ENCODE data around the gene DNAH12. TPM values are rescaled to one million over a fixed set of nuclear protein-coding genes. Genes with fewer than 3 reads are reported as not detected.

Gene DNAH12
- total RNA-seq, 1 experiment from 2014 or later: not detected

DNA sequence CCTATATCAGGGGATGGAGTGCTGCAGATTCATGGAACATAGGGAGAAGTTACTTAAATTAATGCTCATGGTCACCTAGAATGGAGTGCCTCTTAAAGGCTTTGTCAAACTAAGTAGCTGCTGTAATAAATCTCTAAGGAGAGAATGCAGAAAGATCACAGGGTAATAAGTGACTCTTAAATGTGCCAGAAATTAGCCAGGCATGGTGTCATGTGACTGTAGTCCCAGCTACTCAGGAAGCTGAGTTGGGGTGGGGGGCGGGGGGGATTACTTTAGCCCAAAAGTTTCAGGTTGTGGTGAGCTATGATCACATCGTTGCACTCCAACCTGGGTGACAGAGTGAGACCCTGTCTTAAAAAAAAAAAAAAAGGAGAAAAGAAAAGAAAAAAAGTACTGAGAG is 160.7 kb downstream of the DNAH12 start (continued):
- no peak for TF ChIP-seq ESRRA (CRISPR knock-in tag; IDR thresholded peaks at IDR 0.05; ENCODE audit: borderline replicate concordance)

DNA sequence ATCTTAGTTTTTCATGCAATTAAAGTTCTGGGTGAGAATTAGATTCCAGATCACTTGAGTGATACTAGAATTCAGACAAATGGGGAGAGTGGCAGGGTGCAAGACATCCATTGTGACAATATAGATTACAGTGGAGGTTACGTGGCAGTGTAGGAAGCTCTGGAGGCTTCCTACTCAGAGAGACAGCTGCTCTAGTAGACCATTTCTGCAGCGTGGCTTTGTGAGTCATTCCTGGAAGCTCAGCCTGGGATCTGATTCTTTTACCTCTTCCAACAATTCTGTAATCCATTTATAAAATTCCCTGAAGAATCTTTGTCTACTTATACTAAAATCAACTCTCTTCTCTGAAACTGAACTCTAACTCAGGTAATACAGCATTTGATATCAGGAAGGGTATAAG is 161.2 kb downstream of the DNAH12 start:
- Mint-ChIP-seq H3K9me3 (no peaks in the 10 kb centered on the region), H3K36me3 (no peaks in the 10 kb centered on the region), H3K27ac (no peak overlapping the region), H3K4me1 (peaks cover 12% of the 10 kb centered on the region), H3K27me3 (ENCODE audit: low read depth) (no peaks in the 10 kb centered on the region; the same call in 1 of the 2 replicates), H3K4me3 (no peak overlapping the region)
- TF ChIP-seq ZNF425 (CRISPR knock-in tag; conservative IDR thresholded peaks at IDR 0.05) (no peak), SOX15 (CRISPR knock-in tag; IDR thresholded peaks at IDR 0.05) (no peak), ZNF532 (CRISPR knock-in tag; IDR thresholded peaks at IDR 0.05; ENCODE audit: borderline replicate concordance) (no peak), TP53 (CRISPR knock-in tag; IDR thresholded peaks at IDR 0.05) (no peak), ETV6 (CRISPR knock-in tag; IDR thresholded peaks at IDR 0.05) (no peak), OVOL2 (CRISPR knock-in tag; IDR thresholded peaks at IDR 0.05; ENCODE audit: borderline replicate concordance) (no peak), ATF1 (CRISPR knock-in tag; IDR thresholded peaks at IDR 0.05) (no peak), ZNF423 (CRISPR knock-in tag; IDR thresholded peaks at IDR 0.05) (no peak)
- TF ChIP-seq, protein P1, sequence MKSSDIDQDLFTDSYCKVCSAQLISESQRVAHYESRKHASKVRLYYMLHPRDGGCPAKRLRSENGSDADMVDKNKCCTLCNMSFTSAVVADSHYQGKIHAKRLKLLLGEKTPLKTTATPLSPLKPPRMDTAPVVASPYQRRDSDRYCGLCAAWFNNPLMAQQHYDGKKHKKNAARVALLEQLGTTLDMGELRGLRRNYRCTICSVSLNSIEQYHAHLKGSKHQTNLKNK (CRISPR knock-in tag; IDR thresholded peaks at IDR 0.05): no peak
- TF ChIP-seq, protein P2, sequence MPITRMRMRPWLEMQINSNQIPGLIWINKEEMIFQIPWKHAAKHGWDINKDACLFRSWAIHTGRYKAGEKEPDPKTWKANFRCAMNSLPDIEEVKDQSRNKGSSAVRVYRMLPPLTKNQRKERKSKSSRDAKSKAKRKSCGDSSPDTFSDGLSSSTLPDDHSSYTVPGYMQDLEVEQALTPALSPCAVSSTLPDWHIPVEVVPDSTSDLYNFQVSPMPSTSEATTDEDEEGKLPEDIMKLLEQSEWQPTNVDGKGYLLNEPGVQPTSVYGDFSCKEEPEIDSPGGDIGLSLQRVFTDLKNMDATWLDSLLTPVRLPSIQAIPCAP (CRISPR knock-in tag; IDR thresholded peaks at IDR 0.05): no peak
- TF ChIP-seq, protein P3, sequence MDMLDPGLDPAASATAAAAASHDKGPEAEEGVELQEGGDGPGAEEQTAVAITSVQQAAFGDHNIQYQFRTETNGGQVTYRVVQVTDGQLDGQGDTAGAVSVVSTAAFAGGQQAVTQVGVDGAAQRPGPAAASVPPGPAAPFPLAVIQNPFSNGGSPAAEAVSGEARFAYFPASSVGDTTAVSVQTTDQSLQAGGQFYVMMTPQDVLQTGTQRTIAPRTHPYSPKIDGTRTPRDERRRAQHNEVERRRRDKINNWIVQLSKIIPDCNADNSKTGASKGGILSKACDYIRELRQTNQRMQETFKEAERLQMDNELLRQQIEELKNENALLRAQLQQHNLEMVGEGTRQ (CRISPR knock-in tag; IDR thresholded peaks at IDR 0.05): no peak
- TF ChIP-seq, protein P4, sequence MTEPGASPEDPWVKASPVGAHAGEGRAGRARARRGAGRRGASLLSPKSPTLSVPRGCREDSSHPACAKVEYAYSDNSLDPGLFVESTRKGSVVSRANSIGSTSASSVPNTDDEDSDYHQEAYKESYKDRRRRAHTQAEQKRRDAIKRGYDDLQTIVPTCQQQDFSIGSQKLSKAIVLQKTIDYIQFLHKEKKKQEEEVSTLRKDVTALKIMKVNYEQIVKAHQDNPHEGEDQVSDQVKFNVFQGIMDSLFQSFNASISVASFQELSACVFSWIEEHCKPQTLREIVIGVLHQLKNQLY (CRISPR knock-in tag; IDR thresholded peaks at IDR 0.05): no peak
- DNase-seq (ENCODE audit: low spot score) (no peak), ATAC-seq (no peak)
- ChIA-PET POLR2A (interaction anchor here (0.6 kb wide), 1 partner anchor 455 kb away, joined by 3 read pairs; no protein-coding TSS in a partner anchor), CTCF (interaction anchor here (0.7 to 2.0 kb wide), 2 partner anchors 13 to 15 kb away, joined by 3 to 11 read pairs; no protein-coding TSS in a partner anchor)

- no peak for DNase-seq (ENCODE audit: low spot score)
- Mint-ChIP-seq H3K27ac (no peak overlapping the region), H3K9me3 (peaks cover 12% of the 10 kb centered on the region), H3K4me1 (peaks cover 2% of the 10 kb centered on the region; the same call in 1 of the 2 replicates), H3K4me3 (no peak overlapping the region), H3K27me3 (ENCODE audit: low read depth) (no peaks in the 10 kb centered on the region), H3K36me3 (peaks cover 3% of the 10 kb centered on the region; the same call in 1 of the 2 replicates)
- ChIA-PET CTCF (no interaction called here), POLR2A (no interaction called here)
- TF ChIP-seq E2F1 (CRISPR knock-in tag; IDR thresholded peaks at IDR 0.05): no peak
- no peak for TF ChIP-seq AFF4 (CRISPR knock-in tag; IDR thresholded peaks at IDR 0.05; ENCODE audit: borderline replicate concordance)
- no peak for TF ChIP-seq MXD4 (CRISPR knock-in tag; IDR thresholded peaks at IDR 0.05; ENCODE audit: borderline replicate concordance)
- no peak for TF ChIP-seq ZNF671 (CRISPR knock-in tag; IDR thresholded peaks at IDR 0.05)
- no peak for ATAC-seq
These were observed 173.8 kb downstream of the DNAH12 start for GRCh38 chr3:57370341-57370740.
